H1 (cell line): Measurements from ENCODE around the gene SMAD7. TPM values are rescaled to one million over a fixed set of nuclear protein-coding genes. Genes with fewer than 3 reads are reported as not detected.

Experiments
- CHD2 ChIP-seq: IDR thresholded peaks from 2 replicates; pipeline ENCODE4 v1.6.1; 2012; ENCODE audit warnings: low read length, improper control_type of control experiment
- FOSL1 ChIP-seq: IDR thresholded peaks from 2 replicates; pipeline ENCODE4 v1.6.1; 2011; ENCODE audit warnings: mild to moderate bottlenecking, low read depth, low read length, moderate library complexity; ENCODE audit not compliant: insufficient read depth
- JUN ChIP-seq: IDR thresholded peaks from 2 replicates; pipeline ENCODE4 v1.6.1; 2011; ENCODE audit warnings: low read depth, mild to moderate bottlenecking, improper control_type of control experiment, low read length
- KDM4A ChIP-seq: IDR thresholded peaks from one replicate; pipeline ENCODE4 v1.7.1; 2012; ENCODE audit warnings: low read depth, mild to moderate bottlenecking, moderate library complexity, low read length, inconsistent platforms; ENCODE audit not compliant: severe bottlenecking
- NRF1 ChIP-seq: IDR thresholded peaks from 2 replicates; pipeline ENCODE4 v1.6.1; 2011; ENCODE audit warnings: mild to moderate bottlenecking, low read depth, low read length, improper control_type of control experiment
- SRF ChIP-seq: IDR thresholded peaks from 2 replicates; pipeline ENCODE4 v1.6.1; 2011; ENCODE audit warnings: mild to moderate bottlenecking, low read depth, low read length, moderate library complexity
- TAF1 ChIP-seq: IDR thresholded peaks from 2 replicates; pipeline ENCODE4 v1.6.1; 2011; ENCODE audit warnings: mild to moderate bottlenecking, low read depth, low read length
- YY1 ChIP-seq: IDR thresholded peaks from 2 replicates; pipeline ENCODE4 v1.6.1; 2011; ENCODE audit warnings: low read depth, mild to moderate bottlenecking, low read length
- polyA plus RNA-seq, 7 experiments: library from polyadenylated mRNA; depleted of rRNA in 3 of 7; stranded (reverse) in 5 of 7; unstranded in 2 of 7; fragments of >200 nt in 5 of 7; fragments of 200-250 nt in 2 of 7; gene quantifications; 1 replicate in 5 of 7; 2 replicates in 1 of 7; 4 replicates in 1 of 7; pipeline versions ENCODE4 v1.2.1 to v1.2.3, GENCODE V29; 2011 to 2013; ENCODE audit warnings: missing spikeins in 2 of 7, mixed read lengths in 2 of 7
- total RNA-seq: library from RNA; stranded (reverse); fragmentation: NEBNext Ultra II Directional; extraction: Animal tissue kit (Norgen Biotek cat#: 25700); gene quantifications from 2 replicates; pipeline ENCODE4 v1.2.1, GENCODE V29; 2021
- TF ChIP-seq, protein P1 (sequence below): IDR thresholded peaks from 2 replicates; pipeline ENCODE4 v1.6.1; 2012; ENCODE audit warnings: low read length, inconsistent platforms

SMAD7 gene
- total and polyA plus RNA-seq, 2 of the 8 experiments (the other 6 are each of a cell fraction or from before 2014, with no cell fraction given) = 6.5 to 15.5 TPM

DNA sequence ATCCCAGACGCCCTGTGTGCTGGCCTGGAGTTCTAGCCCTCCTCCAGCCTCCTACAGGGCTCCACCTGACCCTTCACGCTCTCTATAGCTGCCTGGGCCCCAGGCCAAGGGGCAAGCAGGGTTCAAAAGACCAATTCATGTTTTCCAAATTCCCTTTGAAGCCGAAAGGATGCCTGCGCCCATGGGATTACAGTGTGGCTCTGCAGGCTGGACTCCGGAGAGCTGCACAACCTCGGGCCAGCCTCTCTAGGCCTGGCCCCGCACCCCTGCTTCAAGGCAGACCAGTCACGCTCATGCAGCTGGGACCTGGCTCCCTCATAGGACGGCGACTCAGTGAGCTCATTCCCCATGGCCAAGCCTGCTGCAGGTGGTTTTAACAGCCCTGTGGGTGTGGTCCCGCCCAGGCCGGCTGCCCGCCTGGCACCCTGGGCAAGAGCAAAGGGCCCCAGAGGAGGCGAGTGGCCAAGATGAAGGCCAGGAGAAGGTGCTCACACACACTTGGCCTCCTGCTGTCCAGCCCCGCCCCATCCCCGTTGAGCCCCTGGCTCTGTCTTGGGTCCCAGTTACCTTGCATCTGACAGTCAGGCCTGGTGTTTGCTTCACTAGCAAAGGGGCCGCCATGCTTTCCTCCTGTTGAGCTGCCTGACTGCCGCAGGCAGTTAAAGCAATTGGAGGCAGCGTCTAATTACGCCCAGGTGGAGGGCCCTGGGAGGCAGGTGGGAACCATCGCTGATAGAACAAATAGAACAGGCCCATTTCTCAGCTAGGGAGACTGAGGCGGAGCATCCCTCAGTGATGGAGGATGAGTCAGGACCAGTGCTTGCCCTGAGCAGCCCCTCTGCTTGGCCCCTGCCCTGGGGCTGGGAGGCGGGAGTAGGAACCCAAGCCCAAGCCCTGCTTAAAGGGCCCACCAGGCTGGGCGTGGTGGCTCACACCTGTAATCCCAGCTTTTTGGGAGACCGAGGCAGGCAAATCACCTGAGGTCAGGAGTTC is 56.9 kb downstream of the SMAD7 start (continued):
- TF ChIP-seq KDM4A (no peak), TAF1 (no peak), CHD2 (no peak), SRF (no peak), FOSL1 (no peak), NRF1 (no peak), YY1 (no peak), JUN (no peak)
- TF ChIP-seq, protein P1, sequence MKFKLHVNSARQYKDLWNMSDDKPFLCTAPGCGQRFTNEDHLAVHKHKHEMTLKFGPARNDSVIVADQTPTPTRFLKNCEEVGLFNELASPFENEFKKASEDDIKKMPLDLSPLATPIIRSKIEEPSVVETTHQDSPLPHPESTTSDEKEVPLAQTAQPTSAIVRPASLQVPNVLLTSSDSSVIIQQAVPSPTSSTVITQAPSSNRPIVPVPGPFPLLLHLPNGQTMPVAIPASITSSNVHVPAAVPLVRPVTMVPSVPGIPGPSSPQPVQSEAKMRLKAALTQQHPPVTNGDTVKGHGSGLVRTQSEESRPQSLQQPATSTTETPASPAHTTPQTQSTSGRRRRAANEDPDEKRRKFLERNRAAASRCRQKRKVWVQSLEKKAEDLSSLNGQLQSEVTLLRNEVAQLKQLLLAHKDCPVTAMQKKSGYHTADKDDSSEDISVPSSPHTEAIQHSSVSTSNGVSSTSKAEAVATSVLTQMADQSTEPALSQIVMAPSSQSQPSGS = no peak
